8988T (cell line): ENCODE results near the gene NSDHL.
"Not testable (repeated sequence)": the region's sequence is repeated elsewhere in the genome, so short reads cannot be mapped to it uniquely, and the experiment has no call there.

ENCODE experiments used
- DNase-seq: peaks from one replicate; pipeline ENCODE4 v3.0.0; 2011

Gene NSDHL

GRCh38 chrX:152895724-152896420, 65.0 kb downstream of the NSDHL start:
- DNase-seq: no peak

- no peak for DNase-seq
These were observed 65.6 kb downstream of the NSDHL start for GRCh38 chrX:152896450-152896849.

- DNase-seq: no peak
These were observed 66.6 kb downstream of the NSDHL start, which contains the start of gene ZNF185 for GRCh38 chrX:152897222-152898131. Gene ZNF185 (plus strand): TSS chrX:152898067. CDS start chrX:152914490, 16,423 bp downstream.

GRCh38 chrX:152898442-152898841, 67.6 kb downstream of the NSDHL start:
- no peak for DNase-seq

GRCh38 chrX:152899111-152899873, 68.4 kb downstream of the NSDHL start:
- DNase-seq: no peak

- no peak for DNase-seq
These were observed 69.2 kb downstream of the NSDHL start for GRCh38 chrX:152899874-152900719.

- DNase-seq: no peak
These were observed 70.1 kb downstream of the NSDHL start for GRCh38 chrX:152900937-152901445.

GRCh38 chrX:152901816-152902501, 71.1 kb downstream of the NSDHL start:
- DNase-seq: no peak

GRCh38 chrX:152902502-152902820, 71.6 kb downstream of the NSDHL start:
- DNase-seq: no peak

- no peak for DNase-seq
These were observed 72.7 kb downstream of the NSDHL start for GRCh38 chrX:152903589-152903988.

GRCh38 chrX:152904151-152905080, 73.6 kb downstream of the NSDHL start:
- DNase-seq: peak; percentile 75

GRCh38 chrX:152905081-152905420, 74.2 kb downstream of the NSDHL start:
- no peak for DNase-seq

- no peak for DNase-seq
These were observed 76.3 kb downstream of the NSDHL start for GRCh38 chrX:152907084-152907651.

GRCh38 chrX:152908486-152908885, 77.6 kb downstream of the NSDHL start:
- no peak for DNase-seq

GRCh38 chrX:152910018-152910417, 79.2 kb downstream of the NSDHL start:
- DNase-seq: not testable (repeated sequence)

- no peak for DNase-seq
These were observed 81.2 kb downstream of the NSDHL start for GRCh38 chrX:152912106-152912505.

GRCh38 chrX:152912641-152913040, 81.8 kb downstream of the NSDHL start:
- DNase-seq: no peak

- no peak for DNase-seq
These were observed 82.5 kb downstream of the NSDHL start for GRCh38 chrX:152913346-152913745.

GRCh38 chrX:152913910-152914309, 83.0 kb downstream of the NSDHL start:
- DNase-seq: no peak
